Stimulated activated CD8-positive, alpha-beta memory T cell treated with anti-CD3 and anti-CD28 coated beads, Interleukin-15, amount 100 ng/mL, for 1 hour (primary cell): ENCODE data around the gene CTU2.

Experiments
- DNase-seq: peaks from one replicate; pipeline ENCODE4 v3.0.0-alpha.2; 2020; ENCODE audit warnings: low read depth

The CTU2 gene

GRCh38 chr16:88743693-88744576, 37.6 kb downstream of the CTU2 start:
- DNase-seq: peak; percentile 59

GRCh38 chr16:88744577-88745521, 38.5 kb downstream of the CTU2 start:
- DNase-seq: no peak

- DNase-seq: no peak
Measured at GRCh38 chr16:88746506-88746905, 40.2 kb downstream of the CTU2 start.

- DNase-seq: no peak
Measured at GRCh38 chr16:88747588-88748301, 41.4 kb downstream of the CTU2 start.

- DNase-seq: no peak
Measured at GRCh38 chr16:88748364-88748763, 42.1 kb downstream of the CTU2 start.

GRCh38 chr16:88749358-88749757, 43.1 kb downstream of the CTU2 start:
- no peak for DNase-seq

GRCh38 chr16:88750854-88751253, 44.6 kb downstream of the CTU2 start:
- no peak for DNase-seq

- DNase-seq: no peak
Measured at GRCh38 chr16:88752386-88753002, 46.2 kb downstream of the CTU2 start.

- no peak for DNase-seq
Measured at GRCh38 chr16:88753191-88753590, 46.9 kb downstream of the CTU2 start.

GRCh38 chr16:88753602-88754001, 47.3 kb downstream of the CTU2 start:
- DNase-seq: no peak

- DNase-seq: no peak
Measured at GRCh38 chr16:88754109-88754911, 48.0 kb downstream of the CTU2 start.

- DNase-seq: no peak
Measured at GRCh38 chr16:88754912-88755744, 48.8 kb downstream of the CTU2 start.

- DNase-seq: no peak
Measured at GRCh38 chr16:88755745-88756443, 49.6 kb downstream of the CTU2 start.

GRCh38 chr16:88758227-88758943, 52.1 kb downstream of the CTU2 start:
- DNase-seq: no peak

GRCh38 chr16:88758944-88759244, 52.6 kb downstream of the CTU2 start:
- no peak for DNase-seq

- DNase-seq: no peak
Measured at GRCh38 chr16:88759245-88759975, 53.1 kb downstream of the CTU2 start.

- no peak for DNase-seq
Measured at GRCh38 chr16:88759976-88760350, 53.7 kb downstream of the CTU2 start.

- DNase-seq: no peak
Measured at GRCh38 chr16:88760424-88761142, 54.3 kb downstream of the CTU2 start.
